GM12874 (cell line): ENCODE results near the gene EPHB2.

ENCODE experiments used
- CTCF ChIP-seq: IDR thresholded peaks from 2 replicates; pipeline ENCODE4 v1.5.1; 2011; ENCODE audit warnings: low read depth, mild to moderate bottlenecking, control low read depth, low read length, moderate library complexity; ENCODE audit not compliant: insufficient read depth

The EPHB2 gene

GRCh38 chr1:22781483-22781882 lies 70.8 kb downstream of the EPHB2 start:
- no peak for TF ChIP-seq CTCF

- TF ChIP-seq CTCF, result no peak
These were observed 71.8 kb downstream of the EPHB2 start for GRCh38 chr1:22782406-22782805.

DNA sequence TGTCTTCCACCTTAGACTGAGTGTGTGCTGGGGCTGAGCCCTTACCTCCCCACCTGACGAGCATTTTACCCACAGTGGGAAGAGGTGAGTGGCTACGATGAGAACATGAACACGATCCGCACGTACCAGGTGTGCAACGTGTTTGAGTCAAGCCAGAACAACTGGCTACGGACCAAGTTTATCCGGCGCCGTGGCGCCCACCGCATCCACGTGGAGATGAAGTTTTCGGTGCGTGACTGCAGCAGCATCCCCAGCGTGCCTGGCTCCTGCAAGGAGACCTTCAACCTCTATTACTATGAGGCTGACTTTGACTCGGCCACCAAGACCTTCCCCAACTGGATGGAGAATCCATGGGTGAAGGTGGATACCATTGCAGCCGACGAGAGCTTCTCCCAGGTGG lies 73.7 kb downstream of the EPHB2 start:
- no peak for TF ChIP-seq CTCF

DNA sequence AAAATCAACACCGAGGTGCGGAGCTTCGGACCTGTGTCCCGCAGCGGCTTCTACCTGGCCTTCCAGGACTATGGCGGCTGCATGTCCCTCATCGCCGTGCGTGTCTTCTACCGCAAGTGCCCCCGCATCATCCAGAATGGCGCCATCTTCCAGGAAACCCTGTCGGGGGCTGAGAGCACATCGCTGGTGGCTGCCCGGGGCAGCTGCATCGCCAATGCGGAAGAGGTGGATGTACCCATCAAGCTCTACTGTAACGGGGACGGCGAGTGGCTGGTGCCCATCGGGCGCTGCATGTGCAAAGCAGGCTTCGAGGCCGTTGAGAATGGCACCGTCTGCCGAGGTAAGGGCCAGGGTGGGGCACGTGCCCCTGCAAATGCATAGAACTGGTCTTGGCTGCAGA lies 74.1 kb downstream of the EPHB2 start:
- no peak for TF ChIP-seq CTCF

- TF ChIP-seq CTCF, result no peak
These were observed 75.5 kb downstream of the EPHB2 start for GRCh38 chr1:22786101-22786500.

GRCh38 chr1:22786719-22787489 lies 76.3 kb downstream of the EPHB2 start:
- no peak for TF ChIP-seq CTCF

GRCh38 chr1:22787636-22788035 lies 77.0 kb downstream of the EPHB2 start:
- TF ChIP-seq CTCF, result no peak
